Fibroblast of lung (primary cell): ENCODE measurements around the gene FHOD3. TPM values are rescaled to one million over a fixed set of nuclear protein-coding genes. Genes with fewer than 3 reads are reported as not detected.

Experiments
- DNase-seq, 2 donors: peaks; one replicate each; pipeline versions ENCODE4 v3.0.0 to v3.0.0-alpha.2; 2010; ENCODE audit warnings: low read depth in 2 of 2
- H2AFZ ChIP-seq: 2 replicates; pipeline ENCODE4 v1.5.1; 2012; ENCODE audit warnings: low read length, control low read depth, inconsistent platforms
- H3K27ac ChIP-seq: 2 replicates; pipeline ENCODE4 v1.5.1; 2011; ENCODE audit warnings: low read length, control low read depth; ENCODE audit not compliant: insufficient read depth
- H3K27me3 ChIP-seq: 2 replicates; pipeline ENCODE4 v1.5.1; 2011; ENCODE audit warnings: mild to moderate bottlenecking, low read length; ENCODE audit not compliant: control insufficient read depth, insufficient read depth
- H3K36me3 ChIP-seq: 2 replicates; pipeline ENCODE4 v1.5.1; 2011; ENCODE audit warnings: low read length; ENCODE audit not compliant: control insufficient read depth, insufficient read depth
- H3K4me1 ChIP-seq: 2 replicates; pipeline ENCODE4 v1.5.1; 2011; ENCODE audit warnings: low read length; ENCODE audit not compliant: control insufficient read depth, insufficient read depth; ENCODE audit errors: extremely low read depth
- H3K4me2 ChIP-seq: 2 replicates; pipeline ENCODE4 v1.5.1; 2011; ENCODE audit warnings: low read length, control low read depth; ENCODE audit not compliant: insufficient read depth; ENCODE audit errors: extremely low read depth
- H3K4me3 ChIP-seq, 4 experiments: fragments of 200-600 bp in 1 of 4; sonication (generic) in 1 of 4; replicated peaks in 1 of 4; 2 replicates each; pipeline ENCODE4 v1.5.1; 2011 to 2016; ENCODE audit warnings: low read length in 4 of 4, low read depth in 3 of 4, mild to moderate bottlenecking in 3 of 4, control low read depth in 2 of 4, inconsistent platforms in 1 of 4, mixed read lengths in 1 of 4; ENCODE audit not compliant: insufficient read depth in 1 of 4; ENCODE audit errors: control extremely low read depth in 1 of 4
- H3K79me2 ChIP-seq: 2 replicates; pipeline ENCODE4 v1.5.1; 2012; ENCODE audit warnings: mild to moderate bottlenecking, low read length, inconsistent platforms; ENCODE audit not compliant: control insufficient read depth, insufficient read depth
- H3K9ac ChIP-seq: 2 replicates; pipeline ENCODE4 v1.5.1; 2011; ENCODE audit warnings: mild to moderate bottlenecking, low read length, control low read depth; ENCODE audit not compliant: insufficient read depth
- H3K9me3 ChIP-seq: 2 replicates; pipeline ENCODE4 v1.5.1; 2012; ENCODE audit warnings: low read depth, low read length; ENCODE audit not compliant: control insufficient read depth, insufficient read depth
- H4K20me1 ChIP-seq: 2 replicates; pipeline ENCODE4 v1.5.1; 2011; ENCODE audit warnings: low read length; ENCODE audit not compliant: control insufficient read depth, insufficient read depth; ENCODE audit errors: extremely low read depth
- CTCF ChIP-seq, 2 donors: IDR thresholded peaks in 1 of 2; conservative IDR thresholded peaks in 1 of 2; 1 replicate in 1 of 2; 2 replicates in 1 of 2; pipeline ENCODE4 v1.5.1; 2011 to 2012; ENCODE audit warnings: low read length in 2 of 2, control low read depth in 1 of 2, inconsistent platforms in 1 of 2, low read depth in 1 of 2, mild to moderate bottlenecking in 1 of 2
- EZH2 ChIP-seq: IDR thresholded peaks from 2 replicates; pipeline ENCODE4 v1.5.1; 2012; ENCODE audit warnings: low read length, control low read depth, mild to moderate bottlenecking; ENCODE audit errors: missing control alignments
- polyA plus RNA-seq, 2 donors: library from polyadenylated mRNA; depleted of rRNA in 1 of 2; stranded (reverse) in 1 of 2; unstranded in 1 of 2; fragments of >200 nt; gene quantifications; 2 replicates each; pipeline ENCODE4 v1.2.1, GENCODE V29; 2011 to 2012; ENCODE audit warnings: missing spikeins in 1 of 2
- total RNA-seq: library from RNA; depleted of rRNA; stranded (reverse); fragments of >200 nt; gene quantifications from 2 replicates; pipeline ENCODE4 v1.2.1, GENCODE V29; 2014

Gene FHOD3
- total and polyA plus RNA-seq, 2 donors (not counting 1 experiment from before 2014, with no cell fraction given), result 16.1 to 28.2 TPM

DNA sequence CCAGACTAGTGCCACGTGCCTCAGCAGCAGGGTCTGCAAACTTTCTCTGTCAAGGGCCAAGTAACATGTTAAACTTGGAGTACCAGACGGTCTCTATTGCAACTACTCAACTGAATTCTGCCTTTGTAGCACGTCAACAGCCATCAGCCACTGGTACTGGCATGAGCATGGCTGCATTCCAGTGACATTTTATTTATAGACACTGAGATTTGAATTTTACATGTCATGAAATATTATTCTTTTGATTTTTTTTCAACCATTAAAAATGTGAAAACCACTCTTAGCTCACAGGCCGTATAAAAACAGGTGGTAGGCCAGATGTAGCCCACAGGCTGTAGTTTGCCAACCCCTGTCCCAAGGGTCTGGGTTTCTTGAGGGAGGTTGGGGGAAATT is 331.6 kb downstream of the FHOD3 start:
- H4K20me1 ChIP-seq, result no peaks in the 10 kb centered on the region
- H3K4me1 ChIP-seq, result peaks cover 5% of the 10 kb centered on the region
- no peaks in the 10 kb centered on the region for H3K79me2 ChIP-seq
- H2AFZ ChIP-seq, result peak overlapping the region; percentile 43
- H3K36me3 ChIP-seq, result no peaks in the 10 kb centered on the region
- H3K27ac ChIP-seq, result peak overlapping the region; percentile 61
- H3K4me2 ChIP-seq, result peak overlapping the region; percentile 65
- no peak for DNase-seq
- H3K27me3 ChIP-seq, result no peaks in the 10 kb centered on the region
- H3K4me3 ChIP-seq, result no peak overlapping the region
- TF ChIP-seq EZH2 (no peak), CTCF (conservative IDR thresholded peaks at IDR 0.05 in 1 of 2, IDR thresholded peaks at IDR 0.05 in 1 of 2; ENCODE audit: low read depth in 1 of 2, low read length in 2 of 2) (no peak)
- H3K9me3 ChIP-seq, result no peaks in the 10 kb centered on the region
- H3K9ac ChIP-seq, result no peak overlapping the region

DNA sequence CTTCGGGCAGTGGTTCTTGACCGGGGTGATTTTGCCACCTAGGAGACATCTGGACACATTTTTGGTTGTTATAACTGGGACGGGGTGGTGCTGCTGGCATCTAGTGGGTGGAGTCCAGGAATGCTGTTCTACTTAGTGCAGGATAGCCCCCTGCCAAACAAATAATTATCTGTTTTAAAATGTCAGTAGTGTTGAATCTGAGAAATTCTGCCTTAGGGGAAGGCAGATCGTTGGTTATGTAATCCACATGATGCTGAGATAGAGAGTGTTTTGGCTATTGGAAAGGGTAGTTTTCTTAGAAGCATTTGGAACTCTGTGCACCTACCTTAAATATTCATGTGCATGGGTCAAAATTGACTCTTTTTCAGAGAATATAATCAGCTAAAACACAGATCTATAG is 332.3 kb downstream of the FHOD3 start:
- Histone ChIP-seq H3K27ac (no peak overlapping the region), H3K4me2 (no peak overlapping the region), H3K36me3 (no peaks in the 10 kb centered on the region), H3K27me3 (no peaks in the 10 kb centered on the region), H3K9me3 (no peaks in the 10 kb centered on the region), H3K4me1 (peaks cover 5% of the 10 kb centered on the region), H3K9ac (no peak overlapping the region), H3K79me2 (no peaks in the 10 kb centered on the region), H3K4me3 (no peak overlapping the region), H2AFZ (no peak overlapping the region), H4K20me1 (no peaks in the 10 kb centered on the region)
- TF ChIP-seq CTCF (conservative IDR thresholded peaks at IDR 0.05 in 1 of 2, IDR thresholded peaks at IDR 0.05 in 1 of 2; ENCODE audit: low read depth in 1 of 2, low read length in 2 of 2) (no peak), EZH2 (no peak)
- DNase-seq, result no peak

DNA sequence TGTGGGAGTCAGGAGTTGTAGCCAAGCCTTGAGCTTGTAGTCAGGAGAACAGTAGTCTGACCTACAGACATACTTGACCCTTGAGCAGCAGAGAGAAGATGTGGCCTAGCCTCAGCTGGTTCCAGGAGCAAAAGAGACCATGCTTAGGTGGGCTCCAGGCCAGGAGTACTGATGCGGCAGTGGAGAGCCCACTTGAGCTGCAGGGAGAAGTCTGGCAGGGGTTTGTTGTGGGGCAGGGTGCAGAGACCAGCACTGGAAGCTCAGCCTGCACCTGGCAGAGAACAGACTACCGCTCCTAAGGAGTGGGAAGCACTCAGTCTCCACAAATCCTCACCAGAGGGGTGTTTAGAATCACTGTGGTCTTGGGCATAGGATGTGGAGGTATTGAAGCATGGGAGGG is 333.4 kb downstream of the FHOD3 start:
- Histone ChIP-seq H2AFZ (no peak overlapping the region), H3K4me3 (no peak overlapping the region), H3K79me2 (no peaks in the 10 kb centered on the region), H3K9me3 (no peaks in the 10 kb centered on the region), H3K4me1 (peaks cover 5% of the 10 kb centered on the region), H3K27me3 (no peaks in the 10 kb centered on the region), H3K36me3 (no peaks in the 10 kb centered on the region), H3K4me2 (no peak overlapping the region), H3K27ac (no peak overlapping the region), H4K20me1 (no peaks in the 10 kb centered on the region), H3K9ac (no peak overlapping the region)
- TF ChIP-seq CTCF (conservative IDR thresholded peaks at IDR 0.05 in 1 of 2, IDR thresholded peaks at IDR 0.05 in 1 of 2; ENCODE audit: low read depth in 1 of 2, low read length in 2 of 2), result no peak
- TF ChIP-seq EZH2, result no peak
- DNase-seq, result no peak
